WI38 (cell line): Measurements from ENCODE around the gene PHYHIPL.

Source experiments
- H3K4me3 ChIP-seq: 2 replicates; pipeline ENCODE4 v1.5.1; 2011; ENCODE audit warnings: low read depth, mild to moderate bottlenecking, control low read depth, low read length
- TF ChIP-seq, protein P1 (sequence below): IDR thresholded peaks from 2 replicates; pipeline ENCODE4 v1.5.1; 2012; ENCODE audit warnings: low read depth, mild to moderate bottlenecking, control low read depth, low read length

Gene PHYHIPL

DNA sequence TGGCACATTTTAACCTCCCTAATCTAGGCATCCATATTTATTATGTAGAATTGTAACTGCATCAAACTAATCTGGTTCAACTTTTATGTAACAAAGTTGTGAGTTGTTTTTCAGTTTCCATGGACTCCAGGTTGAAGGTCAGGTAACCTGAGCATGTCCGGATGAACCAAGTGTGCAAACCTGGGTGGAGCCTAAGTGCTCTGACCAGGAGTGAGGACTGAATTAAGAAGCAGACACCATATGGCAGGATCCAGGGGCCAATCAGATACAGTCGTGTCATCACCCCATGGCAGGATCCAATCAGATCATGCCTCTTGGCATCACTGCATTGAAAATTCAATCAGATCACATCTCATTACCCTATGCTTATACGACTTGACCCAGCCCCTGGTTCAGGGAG, 41.2 kb upstream of the PHYHIPL start:
- H3K4me3 ChIP-seq: no peak overlapping the region
- TF ChIP-seq, protein P1, sequence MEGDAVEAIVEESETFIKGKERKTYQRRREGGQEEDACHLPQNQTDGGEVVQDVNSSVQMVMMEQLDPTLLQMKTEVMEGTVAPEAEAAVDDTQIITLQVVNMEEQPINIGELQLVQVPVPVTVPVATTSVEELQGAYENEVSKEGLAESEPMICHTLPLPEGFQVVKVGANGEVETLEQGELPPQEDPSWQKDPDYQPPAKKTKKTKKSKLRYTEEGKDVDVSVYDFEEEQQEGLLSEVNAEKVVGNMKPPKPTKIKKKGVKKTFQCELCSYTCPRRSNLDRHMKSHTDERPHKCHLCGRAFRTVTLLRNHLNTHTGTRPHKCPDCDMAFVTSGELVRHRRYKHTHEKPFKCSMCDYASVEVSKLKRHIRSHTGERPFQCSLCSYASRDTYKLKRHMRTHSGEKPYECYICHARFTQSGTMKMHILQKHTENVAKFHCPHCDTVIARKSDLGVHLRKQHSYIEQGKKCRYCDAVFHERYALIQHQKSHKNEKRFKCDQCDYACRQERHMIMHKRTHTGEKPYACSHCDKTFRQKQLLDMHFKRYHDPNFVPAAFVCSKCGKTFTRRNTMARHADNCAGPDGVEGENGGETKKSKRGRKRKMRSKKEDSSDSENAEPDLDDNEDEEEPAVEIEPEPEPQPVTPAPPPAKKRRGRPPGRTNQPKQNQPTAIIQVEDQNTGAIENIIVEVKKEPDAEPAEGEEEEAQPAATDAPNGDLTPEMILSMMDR: no peak

DNA sequence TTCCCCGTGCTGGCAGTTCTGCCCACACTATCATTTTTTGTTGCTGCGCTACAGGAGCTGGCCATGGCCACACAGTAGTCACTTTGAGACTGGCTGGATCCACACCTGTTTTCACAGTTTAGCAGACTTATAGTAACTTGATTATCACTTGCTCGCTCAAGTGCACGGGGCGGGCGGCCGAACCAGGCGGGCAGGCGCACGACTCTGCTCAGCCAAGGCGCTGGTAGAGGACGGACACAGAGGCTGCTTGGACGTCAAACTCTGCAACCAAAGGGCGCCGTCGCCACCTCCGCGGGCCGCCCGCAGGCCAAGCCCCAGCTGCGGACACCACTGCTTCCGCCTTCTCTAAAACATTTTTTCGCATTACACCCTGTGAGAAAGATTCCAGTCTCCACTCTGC, 38.4 kb upstream of the PHYHIPL start:
- TF ChIP-seq, protein P1: no peak
- H3K4me3 ChIP-seq: no peak overlapping the region

DNA sequence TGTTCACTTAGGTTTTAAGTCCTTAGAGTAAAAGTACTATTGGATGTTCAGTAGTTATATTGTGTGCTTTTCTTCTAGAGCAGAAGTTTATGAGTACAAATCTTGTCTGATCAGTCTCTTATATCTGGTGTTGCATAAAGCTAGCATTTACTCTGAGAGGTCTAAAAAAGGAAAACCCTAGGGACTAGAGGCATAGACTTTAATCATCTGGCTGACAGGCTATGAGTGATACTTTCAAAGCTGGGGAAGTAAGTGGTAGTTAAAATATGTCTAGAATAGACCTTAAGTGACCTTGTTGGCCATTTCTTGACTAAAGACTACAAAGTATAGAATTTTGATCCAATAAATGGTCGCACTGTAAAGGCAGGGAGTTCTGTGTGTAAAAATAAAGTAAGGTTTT, 32.9 kb upstream of the PHYHIPL start:
- no peak overlapping the region for H3K4me3 ChIP-seq
- TF ChIP-seq, protein P1: no peak

DNA sequence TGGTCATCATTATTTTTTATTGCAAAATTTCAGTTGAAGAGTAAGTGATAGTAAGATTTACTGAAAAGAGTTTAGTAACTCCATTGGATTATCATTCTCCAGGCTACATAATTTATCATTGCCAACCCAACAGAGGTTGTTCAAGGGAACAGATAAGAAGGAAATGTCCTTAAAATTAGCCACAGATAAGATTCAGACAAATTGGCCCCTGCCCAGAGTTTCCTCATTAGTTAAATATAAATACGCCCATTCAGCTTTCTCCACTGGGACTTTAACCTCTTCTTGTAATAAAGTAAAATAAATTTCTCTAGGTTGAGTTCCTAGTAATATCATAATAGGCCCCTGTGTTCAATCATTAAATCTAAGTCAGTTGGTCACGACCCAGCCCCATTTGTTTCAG, 27.7 kb upstream of the PHYHIPL start:
- TF ChIP-seq, protein P1: no peak
- H3K4me3 ChIP-seq: no peak overlapping the region

DNA sequence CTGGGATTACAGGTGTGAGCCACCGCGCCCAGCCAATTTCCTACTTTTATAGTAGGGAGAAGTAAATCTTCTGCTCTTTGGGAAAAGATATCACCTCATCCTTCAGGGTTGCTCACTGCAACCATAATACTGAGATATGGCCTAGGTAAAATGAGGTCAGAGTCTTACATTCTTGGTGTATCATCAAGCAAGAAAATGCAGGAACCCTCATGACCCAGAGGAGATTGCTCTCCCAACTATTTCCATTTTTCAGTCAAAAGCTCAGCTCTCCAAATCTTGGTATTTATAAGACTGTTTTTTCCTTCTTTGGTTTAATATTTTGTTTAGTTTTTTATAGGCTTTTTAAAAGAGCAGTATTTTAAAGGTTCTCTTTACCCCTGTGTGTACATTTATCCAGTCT, 20.9 kb upstream of the PHYHIPL start:
- TF ChIP-seq, protein P1: no peak
- H3K4me3 ChIP-seq: no peak overlapping the region

DNA sequence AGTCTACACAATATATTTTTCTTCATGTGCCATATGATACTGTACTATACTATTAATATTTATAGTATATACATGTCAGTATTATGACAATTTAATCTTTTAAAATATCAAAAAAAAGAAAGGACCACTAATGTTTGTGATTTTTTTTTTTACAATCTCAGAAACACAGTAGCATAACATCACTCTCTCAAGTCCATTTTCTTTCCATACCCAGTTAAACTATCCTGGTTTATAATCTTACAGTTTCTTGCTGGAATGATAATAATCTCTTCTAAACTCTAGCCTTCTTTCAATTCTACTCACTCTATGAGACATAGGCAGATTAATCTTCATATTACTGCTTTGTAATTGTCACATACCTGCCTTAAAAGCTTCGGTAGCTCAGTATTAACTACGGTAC, 8.9 kb upstream of the PHYHIPL start:
- H3K4me3 ChIP-seq: no peak overlapping the region

DNA sequence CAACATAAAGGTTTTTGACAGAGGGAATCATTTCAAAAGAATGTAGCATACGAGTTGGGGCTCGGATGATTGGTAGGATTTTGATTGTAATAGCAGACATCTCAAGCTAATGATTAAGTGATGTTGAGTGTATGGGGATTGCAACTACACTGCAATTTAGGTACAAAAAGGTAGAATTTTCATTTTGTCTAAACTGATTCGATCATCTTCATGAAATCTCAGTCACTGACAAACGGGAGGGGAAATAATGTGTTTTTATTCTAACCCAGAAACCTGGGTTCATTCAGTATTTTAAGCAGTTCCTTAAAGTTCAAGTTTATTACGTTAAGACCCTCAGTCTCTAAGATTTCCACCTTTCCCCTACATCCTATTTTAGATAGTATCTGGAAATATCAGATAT, 3.9 kb upstream of the PHYHIPL start:
- TF ChIP-seq, protein P1: no peak

More for the DNA sequence above, 8.9 kb upstream of the PHYHIPL start:
- TF ChIP-seq, protein P1: no peak

More for the DNA sequence above, 3.9 kb upstream of the PHYHIPL start:
- no peak overlapping the region for H3K4me3 ChIP-seq
